ENCODE measurements around the gene STIL. TPM values are rescaled to one million over a fixed set of nuclear protein-coding genes. Genes with fewer than 3 reads are reported as not detected.

The STIL gene
- polyA plus RNA-seq, 5 donors: 5.8 to 14.4 (median 9.8) TPM

Other genes with a start within 250 kb of the STIL start
- gene CYP4Z1, start 246.9 kb downstream of the STIL start, polyA plus RNA-seq (ENCODE audit: insufficient read depth in 1 of 5, insufficient read length in 5 of 5, low replicate concordance in 1 of 5): under 1 TPM; 0.19 to 0.55 (median 0.35) TPM
- under 1 TPM in 4 of 5 donors, not detected in 1; 0.09 to 0.27 (median 0.11) TPM for gene CYP4A22, start 176.7 kb downstream of the STIL start, polyA plus RNA-seq (ENCODE audit: insufficient read depth in 1 of 5, insufficient read length in 5 of 5, low replicate concordance in 1 of 5)
- gene PDZK1IP1, start 124.1 kb downstream of the STIL start, polyA plus RNA-seq (ENCODE audit: insufficient read depth in 1 of 5, insufficient read length in 5 of 5, low replicate concordance in 1 of 5): 1 to 10 TPM in 4 of 5 donors, under 1 TPM in 1; 0.44 to 1.7 (median 1.2) TPM
- gene TAL1, start 81.9 kb downstream of the STIL start, polyA plus RNA-seq (ENCODE audit: insufficient read depth in 1 of 5, insufficient read length in 5 of 5, low replicate concordance in 1 of 5): 10 to 100 TPM in 1 of 5 donors, 1 to 10 TPM in 4; 8.2 to 11.9 (median 8.8) TPM
- 100 to 1,000 TPM in 2 of 5 donors, 10 to 100 TPM in 3; 80.2 to 103 (median 95.6) TPM for gene CMPK1, start 19.6 kb upstream of the STIL start, polyA plus RNA-seq (ENCODE audit: insufficient read depth in 1 of 5, insufficient read length in 5 of 5, low replicate concordance in 1 of 5)
- gene FOXE3, start 102.1 kb upstream of the STIL start, polyA plus RNA-seq (ENCODE audit: insufficient read depth in 1 of 5, insufficient read length in 5 of 5, low replicate concordance in 1 of 5): under 1 TPM in 2 of 5 donors, not detected in 3; 0.05 to 0.06 TPM
- gene FOXD2, start 123.9 kb upstream of the STIL start, polyA plus RNA-seq (ENCODE audit: insufficient read depth in 1 of 5, insufficient read length in 5 of 5, low replicate concordance in 1 of 5): under 1 TPM; 0.26 to 0.42 (median 0.35) TPM

All from right lung (tissue), 5 donors.